ENCODE data around the gene HEXD.

The HEXD gene

GRCh38 chr17:82483204-82483660 lies 65.1 kb downstream of the HEXD start:
- Histone ChIP-seq H3K36me3 (ENCODE audit: control insufficient read depth in 2 of 2, insufficient read depth in 1 of 2, low read length in 2 of 2) (peaks cover 31 to 96% of the 10 kb centered on the region in 2 experiments), H3K4me3 (ENCODE audit: low read depth, low read length) (no peak overlapping the region), H3K4me1 (ENCODE audit: control insufficient read depth, insufficient read depth, low read length) (no peaks in the 10 kb centered on the region), H3K9me3 (ENCODE audit: control insufficient read depth, insufficient read depth, low read depth, low read length) (no peaks in the 10 kb centered on the region), H3K27ac (ENCODE audit: extremely low read depth, low read depth, low read length) (no peak overlapping the region)
- ChIA-PET CTCF (interaction anchor here (0.7 kb wide), 1 partner anchor 71 kb away, joined by 3 read pairs; no protein-coding TSS in a partner anchor), POLR2A (no interaction called here)
- TF ChIP-seq ZNF580 (tag by site-specific recombination; IDR thresholded peaks at IDR 0.05) (no peak), ZIC2 (tag by site-specific recombination; IDR thresholded peaks at IDR 0.05) (peak; percentile 51), ZBTB21 (tag by site-specific recombination; IDR thresholded peaks at IDR 0.05) (no peak), ZNF221 (tag by site-specific recombination; IDR thresholded peaks at IDR 0.05; ENCODE audit: borderline replicate concordance) (no peak), REPIN1 (tag by site-specific recombination; IDR thresholded peaks at IDR 0.05; ENCODE audit: low read depth) (no peak), ZFP3 (tag by site-specific recombination; IDR thresholded peaks at IDR 0.05; ENCODE audit: low read depth) (no peak), ZNF2 (tag by site-specific recombination; IDR thresholded peaks at IDR 0.05) (no peak), ZSCAN23 (tag by site-specific recombination; IDR thresholded peaks at IDR 0.05) (no peak)

DNA sequence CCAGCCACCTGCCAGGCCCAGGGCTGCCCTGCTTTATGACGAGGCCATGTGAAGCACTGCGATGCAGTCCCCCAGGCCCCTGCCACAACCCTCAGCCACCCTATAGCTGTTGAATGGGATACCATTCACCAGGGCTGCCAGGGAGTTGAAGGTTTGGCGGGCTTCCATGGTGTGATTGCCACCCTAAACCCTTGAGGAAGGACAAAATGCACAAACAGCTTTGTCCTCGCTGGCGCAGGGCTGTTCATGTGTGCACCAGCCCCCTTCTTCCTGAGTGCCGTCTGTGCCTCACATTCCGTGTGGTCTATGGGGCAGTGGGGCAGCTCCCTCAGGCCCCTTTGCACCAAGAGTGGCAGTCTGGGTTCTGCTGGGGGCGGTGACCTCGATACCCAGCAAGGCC lies 65.7 kb downstream of the HEXD start:
- Histone ChIP-seq H3K36me3 (ENCODE audit: control insufficient read depth in 2 of 2, insufficient read depth in 1 of 2, low read length in 2 of 2) (peaks cover 37 to 96% of the 10 kb centered on the region in 2 experiments), H3K4me1 (ENCODE audit: control insufficient read depth, insufficient read depth, low read length) (no peaks in the 10 kb centered on the region), H3K4me3 (ENCODE audit: low read depth, low read length) (no peak overlapping the region), H3K27ac (ENCODE audit: extremely low read depth, low read depth, low read length) (no peak overlapping the region), H3K9me3 (ENCODE audit: control insufficient read depth, insufficient read depth, low read depth, low read length) (no peaks in the 10 kb centered on the region)
- ChIA-PET CTCF (interaction anchor here (0.6 kb wide), 1 partner anchor 12 kb away, joined by 3 read pairs; no protein-coding TSS in a partner anchor), POLR2A (interaction anchor here (1.6 kb wide), 1 partner anchor 36 kb away, joined by 3 read pairs; the partner anchor contains the start of gene FOXK2)
- TF ChIP-seq, protein P1, sequence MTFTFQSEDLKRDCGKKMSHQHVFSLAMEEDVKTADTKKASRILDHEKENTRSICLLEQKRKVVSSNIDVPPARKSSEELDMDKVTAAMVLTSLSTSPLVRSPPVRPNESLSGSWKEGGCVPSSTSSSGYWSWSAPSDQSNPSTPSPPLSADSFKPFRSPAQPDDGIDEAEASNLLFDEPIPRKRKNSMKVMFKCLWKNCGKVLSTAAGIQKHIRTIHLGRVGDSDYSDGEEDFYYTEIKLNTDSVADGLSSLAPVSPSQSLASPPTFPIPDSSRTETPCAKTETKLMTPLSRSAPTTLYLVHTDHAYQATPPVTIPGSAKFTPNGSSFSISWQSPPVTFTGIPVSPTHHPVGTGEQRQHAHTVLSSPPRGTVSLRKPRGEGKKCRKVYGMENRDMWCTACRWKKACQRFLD (tag by site-specific recombination; IDR thresholded peaks at IDR 0.05) = no peak
- TF ChIP-seq SCRT1 (tag by site-specific recombination; IDR thresholded peaks at IDR 0.05; ENCODE audit: borderline replicate concordance) (no peak), ZBTB1 (tag by site-specific recombination; IDR thresholded peaks at IDR 0.05) (no peak), GLIS1 (tag by site-specific recombination; IDR thresholded peaks at IDR 0.05) (no peak), ZFHX2 (tag by site-specific recombination; conservative IDR thresholded peaks at IDR 0.05) (no peak), KLF9 (tag by site-specific recombination; IDR thresholded peaks at IDR 0.05; ENCODE audit: low read depth) (no peak), ZNF121 (tag by site-specific recombination; IDR thresholded peaks at IDR 0.05) (no peak), ZNF629 (tag by site-specific recombination; IDR thresholded peaks at IDR 0.05) (no peak), ZNF324 (tag by site-specific recombination; IDR thresholded peaks at IDR 0.05) (no peak), ZNF664 (tag by site-specific recombination; IDR thresholded peaks at IDR 0.05) (no peak)

DNA sequence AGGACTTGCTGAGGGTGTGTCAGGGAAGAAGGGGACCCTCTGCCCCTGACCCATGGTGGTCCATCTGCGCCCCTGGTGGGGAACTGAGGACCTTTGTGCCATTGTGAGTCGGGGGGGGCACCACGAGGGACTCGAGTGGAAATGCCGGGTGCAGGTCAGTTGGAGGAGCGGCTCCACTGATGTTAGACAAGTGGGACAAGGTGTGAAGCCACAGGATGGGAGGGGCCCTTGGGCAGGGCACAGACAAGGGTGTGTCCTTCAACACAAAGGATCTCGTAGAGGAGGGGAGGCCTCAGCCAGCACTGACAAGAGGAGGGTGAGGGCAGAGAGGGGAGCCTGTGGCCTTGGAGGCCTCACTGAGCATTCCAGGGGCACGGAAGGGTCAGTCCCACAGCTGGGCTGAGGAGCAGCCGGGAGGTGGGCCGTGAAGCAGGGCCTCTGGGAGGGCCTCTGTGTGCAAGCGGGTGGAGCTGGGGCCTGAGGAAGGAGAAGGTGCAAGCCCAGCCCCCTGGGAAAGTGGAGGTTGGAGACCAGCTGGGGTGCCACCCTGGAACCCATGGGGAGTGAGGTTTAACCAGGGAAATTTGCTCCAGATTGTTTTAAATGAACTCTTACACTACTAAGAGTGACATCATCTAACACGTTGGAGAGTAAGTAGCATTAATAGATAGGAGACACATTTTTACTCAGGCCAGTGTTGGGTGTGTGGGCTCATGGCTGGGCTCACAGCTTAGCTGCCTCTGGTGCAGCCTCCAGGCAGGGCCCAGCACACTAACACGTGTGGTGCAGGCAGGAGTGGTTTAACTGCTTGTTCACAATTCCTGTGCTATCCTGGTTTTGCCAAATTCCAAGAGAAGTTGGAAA lies 68.3 kb downstream of the HEXD start:
- H3K36me3 ChIP-seq (ENCODE audit: control insufficient read depth in 2 of 2, insufficient read depth in 1 of 2, low read length in 2 of 2) = peaks cover 35 to 78% of the 10 kb centered on the region in 2 experiments
- H3K27ac ChIP-seq (ENCODE audit: extremely low read depth, low read depth, low read length) = no peak overlapping the region
- H3K4me3 ChIP-seq (ENCODE audit: low read depth, low read length) = no peak overlapping the region
- ChIA-PET CTCF (interaction anchor here (0.5 to 0.6 kb wide), 2 partner anchors 34 to 67 kb away, joined by 3 to 5 read pairs; no protein-coding TSS in a partner anchor), POLR2A (no interaction called here)
- no peaks in the 10 kb centered on the region for H3K4me1 ChIP-seq (ENCODE audit: control insufficient read depth, insufficient read depth, low read length)
- H3K9me3 ChIP-seq (ENCODE audit: control insufficient read depth, insufficient read depth, low read depth, low read length) = no peaks in the 10 kb centered on the region
- TF ChIP-seq SCRT2 (tag by site-specific recombination; IDR thresholded peaks at IDR 0.05) (no peak), ZNF555 (tag by site-specific recombination; conservative IDR thresholded peaks at IDR 0.05) (no peak), KLF17 (tag by site-specific recombination; IDR thresholded peaks at IDR 0.05) (no peak), ZNF18 (tag by site-specific recombination; IDR thresholded peaks at IDR 0.05) (no peak), ZSCAN5A (tag by site-specific recombination; IDR thresholded peaks at IDR 0.05) (no peak)
- TF ChIP-seq, protein P2, sequence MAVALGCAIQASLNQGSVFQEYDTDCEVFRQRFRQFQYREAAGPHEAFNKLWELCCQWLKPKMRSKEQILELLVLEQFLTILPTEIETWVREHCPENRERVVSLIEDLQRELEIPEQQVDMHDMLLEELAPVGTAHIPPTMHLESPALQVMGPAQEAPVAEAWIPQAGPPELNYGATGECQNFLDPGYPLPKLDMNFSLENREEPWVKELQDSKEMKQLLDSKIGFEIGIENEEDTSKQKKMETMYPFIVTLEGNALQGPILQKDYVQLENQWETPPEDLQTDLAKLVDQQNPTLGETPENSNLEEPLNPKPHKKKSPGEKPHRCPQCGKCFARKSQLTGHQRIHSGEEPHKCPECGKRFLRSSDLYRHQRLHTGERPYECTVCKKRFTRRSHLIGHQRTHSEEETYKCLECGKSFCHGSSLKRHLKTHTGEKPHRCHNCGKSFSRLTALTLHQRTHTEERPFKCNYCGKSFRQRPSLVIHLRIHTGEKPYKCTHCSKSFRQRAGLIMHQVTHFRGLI (tag by site-specific recombination; IDR thresholded peaks at IDR 0.05) = 0 out of 2 replicates have a peak, but pooled peaks have one; percentile 48
